WTC11 (cell line): ENCODE results near the gene SRGAP1. TPM values are rescaled to one million over a fixed set of nuclear protein-coding genes. Genes with fewer than 3 reads are reported as not detected.

ENCODE experiments used
- ATAC-seq: fragments of 200-7000 bp; cut with Tn5 transposase; 2 replicates; pipeline ENCODE4 v1.10.0; 2021; ENCODE audit warnings: mild to moderate bottlenecking, moderate library complexity
- CTCF ChIA-PET: fragments of 300-600 bp; sonication (Branson Sonifier 250); formaldehyde crosslinking; loops from one replicate; lab custom pipeline; 2021; ENCODE audit warnings: antibody characterized with exemption; lab: Charles Lee
- POLR2A ChIA-PET: fragments of 350-600 bp; sonication (Branson Sonifier 250); formaldehyde crosslinking; loops from one replicate; lab custom pipeline; 2021; ENCODE audit warnings: antibody characterized with exemption; lab: Charles Lee
- DNase-seq: peaks from one replicate; pipeline ENCODE4 v3.0.0; 2021; ENCODE audit warnings: low spot score
- H3K27ac Mint-ChIP-seq: 2 replicates; pipeline ENCODE4 v1.8.0; 2021; ENCODE audit warnings: mixed read lengths
- H3K27me3 Mint-ChIP-seq: 2 replicates; pipeline ENCODE4 v1.8.0; 2021; ENCODE audit warnings: low read depth, mild to moderate bottlenecking, moderate library complexity, mixed read lengths
- H3K36me3 Mint-ChIP-seq: 2 replicates; pipeline ENCODE4 v1.8.0; 2021; ENCODE audit warnings: mixed read lengths
- H3K4me1 Mint-ChIP-seq: 2 replicates; pipeline ENCODE4 v1.8.0; 2022; ENCODE audit warnings: mixed read lengths
- H3K4me3 Mint-ChIP-seq: 2 replicates; pipeline ENCODE4 v1.8.0; 2021; ENCODE audit warnings: mild to moderate bottlenecking, moderate library complexity, mixed read lengths
- H3K9me3 Mint-ChIP-seq: 2 replicates; pipeline ENCODE4 v1.8.0; 2021; ENCODE audit warnings: mixed read lengths
- CDX4 ChIP-seq: fragments of 250-450 bp; sonication (Bioruptor Pico); IDR thresholded peaks from 2 replicates; pipeline ENCODE4 v1.9.0; 2021; ENCODE audit warnings: moderate library complexity, mild to moderate bottlenecking, inconsistent platforms, borderline replicate concordance
- E2F4 ChIP-seq: sonication (generic); formaldehyde crosslinking; IDR thresholded peaks from 2 replicates; pipeline ENCODE4 v1.8.1; 2022; ENCODE audit warnings: low read depth, mild to moderate bottlenecking, moderate library complexity, missing genetic modification reagents, borderline replicate concordance
- FOXK1 ChIP-seq: sonication (generic); formaldehyde crosslinking; IDR thresholded peaks from 2 replicates; pipeline ENCODE4 v1.8.0; 2022; ENCODE audit warnings: mild to moderate bottlenecking, moderate library complexity, missing genetic modification reagents
- FOXP1 ChIP-seq: sonication (generic); formaldehyde crosslinking; IDR thresholded peaks from 2 replicates; pipeline ENCODE4 v1.8.0; 2022; ENCODE audit warnings: missing genetic modification reagents, mild to moderate bottlenecking, moderate library complexity, borderline replicate concordance
- IRF1 ChIP-seq: sonication (generic); formaldehyde crosslinking; IDR thresholded peaks from 2 replicates; pipeline ENCODE4 v1.8.0; 2023; ENCODE audit warnings: missing genetic modification reagents
- IRF2 ChIP-seq: sonication (generic); formaldehyde crosslinking; IDR thresholded peaks from 2 replicates; pipeline ENCODE4 v1.8.0; 2022; ENCODE audit warnings: low read depth, missing genetic modification reagents, borderline replicate concordance
- JUN ChIP-seq: sonication (generic); formaldehyde crosslinking; IDR thresholded peaks from 2 replicates; pipeline ENCODE4 v1.8.0; 2023; ENCODE audit warnings: mild to moderate bottlenecking, missing genetic modification reagents
- MLX ChIP-seq: sonication (generic); formaldehyde crosslinking; IDR thresholded peaks from 2 replicates; pipeline ENCODE4 v1.8.1; 2023; ENCODE audit warnings: mild to moderate bottlenecking, missing genetic modification reagents, moderate library complexity
- MXD4 ChIP-seq: fragments of 250-450 bp; sonication (Bioruptor Pico); IDR thresholded peaks from 2 replicates; pipeline ENCODE4 v1.8.0; 2021; ENCODE audit warnings: mild to moderate bottlenecking, moderate library complexity, borderline replicate concordance
- NFYB ChIP-seq: sonication (generic); formaldehyde crosslinking; conservative IDR thresholded peaks from 2 replicates; pipeline ENCODE4 v1.8.0; 2022; ENCODE audit warnings: low read depth, missing genetic modification reagents
- NR1H2 ChIP-seq: sonication (generic); formaldehyde crosslinking; IDR thresholded peaks from 2 replicates; pipeline ENCODE4 v1.9.0; 2021; ENCODE audit warnings: mild to moderate bottlenecking, moderate library complexity, missing genetic modification reagents
- NR3C1 ChIP-seq: sonication (generic); formaldehyde crosslinking; conservative IDR thresholded peaks from 2 replicates; pipeline ENCODE4 v1.8.1; 2023; ENCODE audit warnings: low read depth, mild to moderate bottlenecking, missing genetic modification reagents
- OVOL2 ChIP-seq: fragments of 250-450 bp; sonication (Bioruptor Pico); IDR thresholded peaks from 2 replicates; pipeline ENCODE4 v1.9.0; 2021; ENCODE audit warnings: mild to moderate bottlenecking, borderline replicate concordance
- RORB ChIP-seq: fragments of 250-450 bp; sonication (Bioruptor Pico); IDR thresholded peaks from 2 replicates; pipeline ENCODE4 v1.9.0; 2021; ENCODE audit warnings: mild to moderate bottlenecking
- SOX15 ChIP-seq: fragments of 250-450 bp; sonication (Bioruptor Pico); IDR thresholded peaks from 2 replicates; pipeline ENCODE4 v1.9.0; 2021; ENCODE audit warnings: mild to moderate bottlenecking
- TCF7 ChIP-seq: sonication (generic); formaldehyde crosslinking; IDR thresholded peaks from 2 replicates; pipeline ENCODE4 v1.8.0; 2022; ENCODE audit warnings: mild to moderate bottlenecking, low read depth, missing genetic modification reagents, moderate library complexity
- TEAD4 ChIP-seq: sonication (generic); formaldehyde crosslinking; IDR thresholded peaks from 2 replicates; pipeline ENCODE4 v1.8.0; 2022; ENCODE audit warnings: mild to moderate bottlenecking, missing genetic modification reagents
- TP53 ChIP-seq: sonication (generic); formaldehyde crosslinking; IDR thresholded peaks from 2 replicates; pipeline ENCODE4 v1.8.1; 2023; ENCODE audit warnings: mild to moderate bottlenecking, missing genetic modification reagents
- ZBTB21 ChIP-seq: sonication (generic); formaldehyde crosslinking; IDR thresholded peaks from 2 replicates; pipeline ENCODE4 v1.8.1; 2023; ENCODE audit warnings: mild to moderate bottlenecking, missing genetic modification reagents, borderline replicate concordance
- ZNF138 ChIP-seq: sonication (generic); formaldehyde crosslinking; conservative IDR thresholded peaks from 2 replicates; pipeline ENCODE4 v1.8.1; 2022; ENCODE audit warnings: mild to moderate bottlenecking, moderate library complexity, missing genetic modification reagents
- ZNF317 ChIP-seq: sonication (generic); formaldehyde crosslinking; IDR thresholded peaks from 2 replicates; pipeline ENCODE4 v1.8.1; 2023; ENCODE audit warnings: low read depth, mild to moderate bottlenecking, moderate library complexity, missing genetic modification reagents, borderline replicate concordance
- ZSCAN18 ChIP-seq: fragments of 250-450 bp; sonication (Bioruptor Pico); IDR thresholded peaks from 2 replicates; pipeline ENCODE4 v2.1.2; 2022; ENCODE audit warnings: mild to moderate bottlenecking, moderate library complexity
- total RNA-seq: library from RNA; stranded (reverse); gene quantifications from 3 replicates; pipeline ENCODE4 v1.2.3, GENCODE V29; 2021

The SRGAP1 gene
- total RNA-seq, 1 experiment from 2014 or later, result 10.3 TPM

- TF ChIP-seq E2F4 (CRISPR knock-in tag) (no peak), NR1H2 (CRISPR knock-in tag) (no peak), ZSCAN18 (CRISPR knock-in tag) (no peak), NFYB (CRISPR knock-in tag) (no peak)
Measured at GRCh38 chr12:64173456-64173855, 329.0 kb downstream of the SRGAP1 start (continued).

GRCh38 chr12:64175254-64175945 lies 330.9 kb downstream of the SRGAP1 start:
- Mint-ChIP-seq H3K27me3 (no peaks in the 10 kb centered on the region), H3K36me3 (no peaks in the 10 kb centered on the region), H3K27ac (no peak overlapping the region), H3K4me3 (no peak overlapping the region)
- no peak for DNase-seq
- POLR2A ChIA-PET, result no interaction called here
- TF ChIP-seq IRF2, result no peak
- TF ChIP-seq NFYB (CRISPR knock-in tag), result 0 out of 2 replicates have a peak, but pooled peaks have one; percentile 10
- TF ChIP-seq, all 79 proteins: peak for 1
- H3K4me1 Mint-ChIP-seq, result peaks cover 18% of the 10 kb centered on the region
- CTCF ChIA-PET, result interaction anchor here (0.7 kb wide), 1 partner anchor 216 kb away, joined by 3 read pairs; no protein-coding TSS in a partner anchor
- no peaks in the 10 kb centered on the region for H3K9me3 Mint-ChIP-seq
- no peak for ATAC-seq

GRCh38 chr12:64177001-64177400 lies 332.5 kb downstream of the SRGAP1 start:
- POLR2A ChIA-PET, result no interaction called here
- CTCF ChIA-PET, result no interaction called here

More at GRCh38 chr12:64177001-64177400, 332.5 kb downstream of the SRGAP1 start:
- H3K27me3 Mint-ChIP-seq, result no peaks in the 10 kb centered on the region; the same call in 1 of the 2 replicates
- H3K4me3 Mint-ChIP-seq, result no peak overlapping the region
- H3K4me1 Mint-ChIP-seq, result peaks cover 2% of the 10 kb centered on the region
- TF ChIP-seq JUN (no peak), NR3C1 (CRISPR knock-in tag) (no peak), FOXP1 (CRISPR knock-in tag) (no peak), ZBTB21 (CRISPR knock-in tag) (no peak), RORB (CRISPR knock-in tag) (no peak), NR1H2 (CRISPR knock-in tag) (no peak), IRF1 (CRISPR knock-in tag) (no peak), MLX (CRISPR knock-in tag) (no peak), TEAD4 (CRISPR knock-in tag) (no peak), SOX15 (no peak), OVOL2 (no peak), CDX4 (CRISPR knock-in tag) (no peak), MXD4 (no peak), IRF2 (no peak), TP53 (CRISPR knock-in tag) (no peak), ZNF317 (CRISPR knock-in tag) (no peak), TCF7 (CRISPR knock-in tag) (no peak), FOXK1 (CRISPR knock-in tag) (no peak), ZNF138 (CRISPR knock-in tag) (no peak)
- H3K9me3 Mint-ChIP-seq, result no peaks in the 10 kb centered on the region
- H3K36me3 Mint-ChIP-seq, result no peaks in the 10 kb centered on the region
- no peak overlapping the region for H3K27ac Mint-ChIP-seq
- ATAC-seq (no peak), DNase-seq (no peak)
